Measurements from ENCODE around the gene NTRK3.

Gene NTRK3

DNA sequence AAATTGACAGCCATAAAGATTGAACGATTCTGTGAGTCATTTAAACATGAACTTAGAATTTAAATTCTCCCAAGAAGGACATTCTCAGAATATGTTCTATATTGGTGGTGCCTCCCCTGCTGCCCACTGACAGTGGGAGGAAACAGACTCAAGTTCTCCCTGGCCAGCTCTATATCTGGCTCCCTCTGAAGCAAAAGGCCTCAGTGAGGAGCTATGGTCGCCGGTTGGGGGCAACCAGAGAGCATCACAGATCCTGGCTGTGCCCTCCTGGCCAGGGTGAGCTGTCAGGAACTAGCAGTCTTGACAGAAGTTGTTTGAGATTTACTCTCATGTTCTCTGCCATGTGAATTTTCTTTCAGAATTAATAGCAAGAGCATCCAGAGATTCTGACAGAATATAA lies 285.5 kb downstream of the NTRK3 start:
- Histone ChIP-seq H3K9ac (ENCODE audit: low read length) (no peak overlapping the region), H3K9me3 (ENCODE audit: control insufficient read depth, low read length) (no peaks in the 10 kb centered on the region), H3K36me3 (ENCODE audit: control insufficient read depth, insufficient read depth, low read length) (no peaks in the 10 kb centered on the region), H3K27me3 (ENCODE audit: control insufficient read depth, insufficient read depth, low read length) (no peaks in the 10 kb centered on the region), H3K4me1 (ENCODE audit: control insufficient read depth, insufficient read depth, low read length) (no peaks in the 10 kb centered on the region), H3K4me3 (ENCODE audit: low read length) (no peak overlapping the region)

DNA sequence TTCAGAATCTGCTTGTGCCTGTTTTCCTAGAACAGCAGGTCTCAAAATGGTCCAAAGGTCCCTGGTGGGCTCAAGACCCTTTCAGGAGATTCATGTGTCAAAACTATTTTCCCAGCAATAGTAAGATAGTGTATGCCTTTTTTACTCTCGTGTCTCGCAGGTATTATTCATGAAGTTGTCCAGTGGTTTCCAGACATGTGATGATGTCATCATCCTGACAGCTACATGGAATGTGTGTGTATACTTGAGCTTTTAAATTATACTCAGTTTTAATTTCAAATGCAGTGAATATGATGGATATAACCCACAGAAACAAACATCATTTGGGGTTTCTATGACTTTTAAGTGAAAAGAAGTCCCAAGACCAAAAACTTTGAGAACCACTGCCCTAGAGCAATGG lies 288.6 kb downstream of the NTRK3 start:
- Histone ChIP-seq H3K9me3 (ENCODE audit: control insufficient read depth, low read length) (no peaks in the 10 kb centered on the region), H3K36me3 (ENCODE audit: control insufficient read depth, insufficient read depth, low read length) (no peaks in the 10 kb centered on the region), H3K4me3 (ENCODE audit: low read length) (no peak overlapping the region), H3K4me1 (ENCODE audit: control insufficient read depth, insufficient read depth, low read length) (no peaks in the 10 kb centered on the region), H3K27me3 (ENCODE audit: control insufficient read depth, insufficient read depth, low read length) (no peaks in the 10 kb centered on the region), H3K9ac (ENCODE audit: low read length) (no peak overlapping the region)

DNA sequence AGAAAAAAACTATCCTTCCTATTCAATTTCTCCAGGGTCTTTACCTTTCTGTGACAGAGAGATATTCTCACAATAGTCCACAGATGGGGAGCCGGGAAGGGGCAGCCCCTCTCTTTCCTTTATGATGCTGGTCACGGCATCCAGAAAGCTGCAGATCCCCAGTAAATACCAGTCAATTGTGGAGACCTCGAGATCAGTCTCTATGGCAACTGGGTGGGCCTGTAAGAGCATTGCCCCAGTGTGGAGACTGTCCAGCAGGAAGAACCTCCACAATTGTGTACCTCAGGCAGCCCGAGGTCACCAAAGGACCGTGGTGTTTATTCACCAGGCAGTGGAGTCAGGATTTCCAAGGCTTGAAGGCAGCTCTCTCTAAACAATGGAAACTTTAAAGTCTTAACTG lies 291.2 kb downstream of the NTRK3 start:
- Histone ChIP-seq H3K4me1 (ENCODE audit: control insufficient read depth, insufficient read depth, low read length) (no peaks in the 10 kb centered on the region), H3K9me3 (ENCODE audit: control insufficient read depth, low read length) (no peaks in the 10 kb centered on the region), H3K27me3 (ENCODE audit: control insufficient read depth, insufficient read depth, low read length) (no peaks in the 10 kb centered on the region), H3K4me3 (ENCODE audit: low read length) (no peak overlapping the region), H3K36me3 (ENCODE audit: control insufficient read depth, insufficient read depth, low read length) (no peaks in the 10 kb centered on the region), H3K9ac (ENCODE audit: low read length) (no peak overlapping the region)

DNA sequence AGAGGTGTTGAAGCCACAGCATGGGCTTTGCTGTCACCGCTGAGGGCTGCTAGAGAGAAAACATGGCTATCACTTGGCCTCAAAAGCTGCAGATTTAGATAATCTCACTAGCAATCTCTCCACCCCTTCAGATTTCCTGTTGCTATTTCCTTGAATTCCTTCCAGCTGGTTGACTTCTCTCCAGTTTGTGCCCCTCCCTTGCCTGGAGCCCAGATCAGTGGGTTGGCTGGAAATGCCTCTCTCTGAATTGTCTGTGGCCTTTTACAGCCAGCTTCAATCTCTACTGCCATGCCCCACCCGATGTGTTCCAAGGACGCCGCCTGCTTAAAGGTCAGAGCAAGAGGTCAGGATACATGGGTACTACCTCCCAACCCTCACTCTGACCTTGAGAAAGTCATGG lies 294.1 kb downstream of the NTRK3 start:
- H3K27me3 ChIP-seq (ENCODE audit: control insufficient read depth, insufficient read depth, low read length): no peaks in the 10 kb centered on the region
- H3K9ac ChIP-seq (ENCODE audit: low read length): no peak overlapping the region
- no peaks in the 10 kb centered on the region for H3K9me3 ChIP-seq (ENCODE audit: control insufficient read depth, low read length)
- H3K4me1 ChIP-seq (ENCODE audit: control insufficient read depth, insufficient read depth, low read length): no peaks in the 10 kb centered on the region
- H3K36me3 ChIP-seq (ENCODE audit: control insufficient read depth, insufficient read depth, low read length): no peaks in the 10 kb centered on the region
- H3K4me3 ChIP-seq (ENCODE audit: low read length): no peak overlapping the region

DNA sequence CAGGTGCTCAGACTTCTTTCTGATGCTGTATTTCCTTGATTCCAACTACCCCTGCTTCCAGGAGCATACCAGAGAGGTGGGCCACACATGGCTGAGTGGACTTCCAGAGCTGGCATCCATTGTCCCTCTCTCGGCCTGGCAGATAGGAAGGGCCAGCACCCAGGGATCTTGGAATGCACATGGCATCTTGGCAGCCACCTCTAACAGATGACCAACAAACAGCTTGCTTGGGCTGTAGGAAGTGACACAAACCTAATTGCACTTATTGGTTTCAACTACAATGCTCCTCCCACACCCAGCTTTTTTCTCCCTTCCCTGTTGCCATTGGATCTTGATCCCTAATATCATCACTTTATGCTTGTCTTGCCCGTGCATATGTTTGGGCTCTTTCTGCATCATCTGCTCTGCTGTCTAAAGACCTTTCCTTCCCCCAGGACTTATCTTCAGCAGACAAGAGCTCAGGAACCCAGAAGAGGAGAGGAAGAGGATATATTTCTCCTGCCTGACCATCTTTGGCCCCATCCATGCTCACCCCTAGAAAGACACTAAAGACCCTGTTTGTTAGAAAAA lies 294.6 kb downstream of the NTRK3 start:
- Histone ChIP-seq H3K4me1 (ENCODE audit: control insufficient read depth, insufficient read depth, low read length) (no peaks in the 10 kb centered on the region), H3K36me3 (ENCODE audit: control insufficient read depth, insufficient read depth, low read length) (no peaks in the 10 kb centered on the region), H3K4me3 (ENCODE audit: low read length) (no peak overlapping the region), H3K27me3 (ENCODE audit: control insufficient read depth, insufficient read depth, low read length) (no peaks in the 10 kb centered on the region), H3K9me3 (ENCODE audit: control insufficient read depth, low read length) (no peaks in the 10 kb centered on the region), H3K9ac (ENCODE audit: low read length) (no peak overlapping the region)

DNA sequence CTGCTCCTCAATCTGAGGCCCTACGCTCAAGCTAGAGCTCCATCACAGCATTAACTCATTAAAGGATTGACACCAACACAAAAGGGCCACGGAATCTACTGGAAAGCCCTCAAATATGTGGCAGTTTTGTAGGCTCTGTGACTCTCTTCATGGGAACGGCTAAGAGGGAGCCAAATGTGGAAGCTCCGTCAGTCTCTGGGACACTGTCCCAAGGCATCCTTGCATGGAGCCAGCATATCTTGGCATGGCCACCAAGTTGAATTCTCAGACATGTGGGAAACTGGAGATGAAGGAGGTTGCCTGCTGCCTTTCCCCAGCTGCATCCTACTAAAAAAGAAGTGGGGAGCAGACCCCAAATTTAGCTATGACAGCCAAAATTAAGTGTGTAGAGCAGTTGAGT lies 296.9 kb downstream of the NTRK3 start:
- no peak overlapping the region for H3K9ac ChIP-seq (ENCODE audit: low read length)
- no peaks in the 10 kb centered on the region for H3K9me3 ChIP-seq (ENCODE audit: control insufficient read depth, low read length)
- H3K4me1 ChIP-seq (ENCODE audit: control insufficient read depth, insufficient read depth, low read length): no peaks in the 10 kb centered on the region
- H3K27me3 ChIP-seq (ENCODE audit: control insufficient read depth, insufficient read depth, low read length): no peaks in the 10 kb centered on the region
- no peak overlapping the region for H3K4me3 ChIP-seq (ENCODE audit: low read length)
- H3K36me3 ChIP-seq (ENCODE audit: control insufficient read depth, insufficient read depth, low read length): no peaks in the 10 kb centered on the region

DNA sequence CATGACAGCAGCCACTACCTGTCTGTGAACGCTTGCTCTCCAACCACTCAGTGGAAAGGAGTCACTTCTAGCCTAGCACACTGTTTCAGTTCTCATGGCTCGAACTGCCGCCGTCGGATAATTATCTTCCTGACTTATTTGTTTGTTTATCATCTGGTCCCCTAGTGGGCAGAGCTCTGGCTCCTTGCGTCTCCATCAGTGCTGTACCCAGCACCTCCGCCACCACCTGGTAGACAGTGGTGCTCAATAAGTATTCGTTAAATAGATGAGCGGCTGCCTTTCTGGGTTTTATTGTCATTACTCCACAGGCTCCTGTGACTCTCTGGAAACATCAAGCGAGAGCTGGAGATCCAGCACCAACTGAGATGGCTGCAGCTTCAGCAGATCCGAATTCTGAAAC lies 297.5 kb downstream of the NTRK3 start:
- Histone ChIP-seq H3K4me3 (ENCODE audit: low read length) (no peak overlapping the region), H3K9me3 (ENCODE audit: control insufficient read depth, low read length) (no peaks in the 10 kb centered on the region), H3K9ac (ENCODE audit: low read length) (no peak overlapping the region), H3K36me3 (ENCODE audit: control insufficient read depth, insufficient read depth, low read length) (no peaks in the 10 kb centered on the region), H3K27me3 (ENCODE audit: control insufficient read depth, insufficient read depth, low read length) (no peaks in the 10 kb centered on the region), H3K4me1 (ENCODE audit: control insufficient read depth, insufficient read depth, low read length) (no peaks in the 10 kb centered on the region)

DNA sequence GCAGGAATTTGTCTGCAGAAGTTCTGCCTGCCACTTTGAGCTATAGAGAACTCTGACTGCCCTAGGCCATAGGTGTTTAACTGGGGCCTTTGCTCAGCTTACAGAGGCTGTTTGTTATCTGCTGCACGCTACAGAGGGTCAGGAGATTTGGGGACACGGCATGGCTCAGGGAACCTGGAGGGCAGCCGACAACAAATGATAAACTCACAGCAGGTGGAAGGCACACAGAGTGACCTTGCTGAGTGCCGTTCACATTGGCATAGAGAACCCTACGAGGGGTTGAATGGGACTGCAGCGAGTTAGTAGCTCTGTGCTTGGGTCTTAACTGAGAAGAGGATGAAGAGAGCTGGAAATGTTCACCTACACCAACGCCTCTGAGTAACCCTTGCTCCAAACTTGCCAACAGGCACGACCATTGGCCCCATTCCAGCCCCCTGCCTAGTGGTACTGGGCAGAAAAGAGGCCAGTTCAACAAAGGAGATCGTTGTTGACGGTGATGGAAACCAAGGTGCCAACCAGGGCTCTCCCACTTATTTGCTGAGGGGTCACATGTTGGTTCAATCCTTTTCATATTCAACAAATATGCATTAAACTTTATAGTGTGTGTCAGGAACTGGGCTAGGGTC lies 301.1 kb downstream of the NTRK3 start:
- Histone ChIP-seq H3K4me3 (ENCODE audit: low read length) (no peak overlapping the region), H3K9ac (ENCODE audit: low read length) (no peak overlapping the region), H3K36me3 (ENCODE audit: control insufficient read depth, insufficient read depth, low read length) (no peaks in the 10 kb centered on the region), H3K9me3 (ENCODE audit: control insufficient read depth, low read length) (no peaks in the 10 kb centered on the region), H3K4me1 (ENCODE audit: control insufficient read depth, insufficient read depth, low read length) (no peaks in the 10 kb centered on the region), H3K27me3 (ENCODE audit: control insufficient read depth, insufficient read depth, low read length) (no peaks in the 10 kb centered on the region)

DNA sequence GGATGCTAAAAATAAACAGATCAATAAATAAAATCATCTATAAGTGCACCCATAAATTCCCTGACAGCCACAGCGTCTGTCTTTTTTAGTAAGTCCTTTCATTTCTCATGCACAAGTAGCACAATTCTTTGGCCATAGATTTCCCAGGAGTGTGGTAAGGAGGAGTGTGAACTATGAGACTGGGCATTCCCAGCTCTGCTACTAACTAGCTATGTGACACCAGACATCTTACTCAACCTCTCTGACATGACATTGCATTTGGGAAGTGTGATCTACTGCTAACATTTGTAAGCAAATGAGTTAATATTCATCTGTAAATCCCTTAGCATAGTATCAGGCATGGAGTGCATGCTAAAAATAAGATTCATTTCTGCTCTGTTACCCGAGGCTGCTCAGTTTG lies 301.7 kb downstream of the NTRK3 start:
- Histone ChIP-seq H3K9ac (ENCODE audit: low read length) (no peak overlapping the region), H3K9me3 (ENCODE audit: control insufficient read depth, low read length) (no peaks in the 10 kb centered on the region), H3K4me1 (ENCODE audit: control insufficient read depth, insufficient read depth, low read length) (no peaks in the 10 kb centered on the region), H3K27me3 (ENCODE audit: control insufficient read depth, insufficient read depth, low read length) (no peaks in the 10 kb centered on the region), H3K4me3 (ENCODE audit: low read length) (no peak overlapping the region), H3K36me3 (ENCODE audit: control insufficient read depth, insufficient read depth, low read length) (no peaks in the 10 kb centered on the region)

DNA sequence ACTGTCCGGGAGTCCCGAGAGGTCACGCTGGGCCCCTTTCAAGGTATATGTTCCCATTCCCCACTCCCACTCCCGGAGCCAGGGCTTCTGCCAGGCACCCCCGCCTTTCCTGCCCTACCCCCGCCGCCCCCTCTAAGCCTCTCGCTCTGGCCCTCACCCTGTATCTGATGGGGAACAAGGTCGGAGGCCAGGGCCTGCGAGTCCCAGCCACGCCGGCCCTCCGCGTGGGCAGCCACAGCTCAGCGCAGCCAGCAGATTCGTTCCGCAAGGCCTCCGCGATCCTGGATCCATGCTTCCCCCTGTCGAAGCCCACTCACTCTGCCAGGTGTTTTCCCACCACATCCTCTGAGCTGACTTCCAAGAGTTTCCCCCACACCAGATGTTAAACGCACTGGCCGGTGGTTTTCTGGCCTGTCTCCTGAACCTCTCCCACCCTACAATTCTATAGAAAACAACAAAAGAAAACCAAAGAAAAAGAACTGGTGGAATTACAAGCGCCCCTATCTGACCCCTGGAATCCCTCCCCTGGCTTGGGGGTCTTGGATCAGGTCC lies 303.7 kb downstream of the NTRK3 start:
- no peaks in the 10 kb centered on the region for H3K36me3 ChIP-seq (ENCODE audit: control insufficient read depth, insufficient read depth, low read length)
- no peak overlapping the region for H3K4me3 ChIP-seq (ENCODE audit: low read length)
- no peak overlapping the region for H3K9ac ChIP-seq (ENCODE audit: low read length)
- no peaks in the 10 kb centered on the region for H3K9me3 ChIP-seq (ENCODE audit: control insufficient read depth, low read length)
- no peaks in the 10 kb centered on the region for H3K4me1 ChIP-seq (ENCODE audit: control insufficient read depth, insufficient read depth, low read length)
- no peaks in the 10 kb centered on the region for H3K27me3 ChIP-seq (ENCODE audit: control insufficient read depth, insufficient read depth, low read length)

DNA sequence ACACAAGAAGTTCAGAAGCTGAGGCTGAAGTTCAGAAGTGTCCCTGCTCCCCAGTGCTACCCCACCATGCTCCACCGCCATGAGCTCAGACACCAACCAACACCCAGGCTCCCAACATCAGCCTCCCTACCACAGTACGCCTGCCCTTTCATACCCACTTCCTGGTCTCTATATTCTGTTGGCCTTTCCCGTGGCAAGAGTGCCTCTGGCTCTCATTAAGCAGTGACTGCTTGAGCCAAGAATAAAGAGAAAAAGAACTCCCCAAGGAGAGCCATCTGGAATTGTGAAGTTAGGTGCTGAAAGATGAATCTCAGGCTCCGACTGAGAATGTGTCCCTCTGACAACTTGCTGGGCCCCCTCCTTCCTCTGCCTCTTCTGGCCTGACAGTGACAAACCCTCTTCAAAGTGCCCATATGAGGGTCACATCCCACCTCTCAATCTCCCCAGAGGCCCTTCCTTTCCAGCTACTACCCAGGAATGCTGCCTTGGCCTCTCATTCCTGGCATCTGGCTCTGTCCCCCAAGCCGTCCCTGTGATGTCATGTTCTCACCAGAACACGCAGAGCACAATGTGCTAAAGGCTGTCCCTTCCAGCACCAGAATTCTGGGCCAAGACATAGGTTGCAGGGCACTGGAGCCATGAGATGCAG lies 306.8 kb downstream of the NTRK3 start:
- H3K9me3 ChIP-seq (ENCODE audit: control insufficient read depth, low read length): no peaks in the 10 kb centered on the region
- no peaks in the 10 kb centered on the region for H3K4me1 ChIP-seq (ENCODE audit: control insufficient read depth, insufficient read depth, low read length)
- no peak overlapping the region for H3K4me3 ChIP-seq (ENCODE audit: low read length)
- no peaks in the 10 kb centered on the region for H3K36me3 ChIP-seq (ENCODE audit: control insufficient read depth, insufficient read depth, low read length)
- no peak overlapping the region for H3K9ac ChIP-seq (ENCODE audit: low read length)
- no peaks in the 10 kb centered on the region for H3K27me3 ChIP-seq (ENCODE audit: control insufficient read depth, insufficient read depth, low read length)

DNA sequence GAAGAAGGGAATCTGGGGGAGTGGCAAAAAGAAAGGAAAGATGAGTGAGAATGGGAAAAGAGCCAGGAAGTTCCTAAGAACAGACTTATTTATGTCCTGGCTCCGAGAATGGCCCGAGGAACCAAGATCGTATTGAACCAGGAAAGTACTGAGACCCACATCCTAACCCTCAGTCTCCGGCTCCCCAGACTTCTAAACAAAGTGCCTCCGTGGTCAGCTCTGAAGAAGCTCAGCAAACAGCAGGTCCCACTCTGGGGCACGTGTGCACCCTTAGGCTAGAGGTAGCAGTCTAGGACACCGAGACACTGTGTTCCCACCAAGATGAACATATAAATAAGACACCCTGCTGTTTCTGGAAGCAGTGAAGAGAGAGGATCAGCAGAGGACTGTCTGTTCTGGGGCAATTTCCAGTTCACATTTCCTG lies 307.4 kb downstream of the NTRK3 start:
- no peaks in the 10 kb centered on the region for H3K9me3 ChIP-seq (ENCODE audit: control insufficient read depth, low read length)
- no peak overlapping the region for H3K9ac ChIP-seq (ENCODE audit: low read length)
- no peaks in the 10 kb centered on the region for H3K4me1 ChIP-seq (ENCODE audit: control insufficient read depth, insufficient read depth, low read length)
- H3K4me3 ChIP-seq (ENCODE audit: low read length): no peak overlapping the region
- no peaks in the 10 kb centered on the region for H3K36me3 ChIP-seq (ENCODE audit: control insufficient read depth, insufficient read depth, low read length)
- no peaks in the 10 kb centered on the region for H3K27me3 ChIP-seq (ENCODE audit: control insufficient read depth, insufficient read depth, low read length)
